Limb (tissue), 2 donors: ENCODE data around the gene CYP2C18.
"Not testable (repeated sequence)": the region's sequence is repeated elsewhere in the genome, so short reads cannot be mapped to it uniquely, and the experiment has no call there.

Source experiments
- DNase-seq, 2 donors: peaks; one replicate each; pipeline ENCODE4 v3.0.0-alpha.2; 2016; ENCODE audit errors: extremely low spot score in 2 of 2

Gene CYP2C18

GRCh38 chr10:94747137-94747536 is 63.6 kb downstream of the CYP2C18 start:
- DNase-seq = no peak

GRCh38 chr10:94747838-94748237 is 64.3 kb downstream of the CYP2C18 start:
- no peak for DNase-seq

DNA sequence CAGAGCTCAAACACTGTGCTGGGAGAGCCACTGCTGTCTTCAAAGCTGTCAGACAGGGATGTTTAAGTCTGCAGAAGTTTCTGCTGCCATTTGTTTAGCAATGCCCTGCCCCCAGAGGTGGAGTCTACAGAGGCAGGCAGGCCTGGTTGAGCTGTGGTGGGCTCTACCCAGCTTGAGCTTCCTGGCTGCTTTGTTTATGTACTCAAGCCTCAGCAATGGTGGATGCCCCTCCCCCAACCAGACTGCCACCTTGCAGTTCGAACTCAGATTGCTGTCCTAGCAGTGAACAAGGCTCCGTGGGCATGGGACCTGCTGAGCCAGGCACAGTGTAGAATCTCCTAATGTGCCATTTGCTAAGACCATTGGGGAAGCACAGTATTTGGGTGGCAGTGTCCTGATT is 74.4 kb downstream of the CYP2C18 start:
- DNase-seq = no peak

- no peak for DNase-seq
Measured at GRCh38 chr10:94760586-94761178, 77.2 kb downstream of the CYP2C18 start.

GRCh38 chr10:94762393-94762792 is 78.9 kb downstream of the CYP2C18 start, which contains the start of gene CYP2C19:
Gene CYP2C19, plus strand, starts transcription at chr10:94762681. Its CDS starts 25 bp downstream, at chr10:94762706.
- no peak for DNase-seq

- DNase-seq = not testable (repeated sequence)
Measured at GRCh38 chr10:94775425-94775824, 91.9 kb downstream of the CYP2C18 start.

DNA sequence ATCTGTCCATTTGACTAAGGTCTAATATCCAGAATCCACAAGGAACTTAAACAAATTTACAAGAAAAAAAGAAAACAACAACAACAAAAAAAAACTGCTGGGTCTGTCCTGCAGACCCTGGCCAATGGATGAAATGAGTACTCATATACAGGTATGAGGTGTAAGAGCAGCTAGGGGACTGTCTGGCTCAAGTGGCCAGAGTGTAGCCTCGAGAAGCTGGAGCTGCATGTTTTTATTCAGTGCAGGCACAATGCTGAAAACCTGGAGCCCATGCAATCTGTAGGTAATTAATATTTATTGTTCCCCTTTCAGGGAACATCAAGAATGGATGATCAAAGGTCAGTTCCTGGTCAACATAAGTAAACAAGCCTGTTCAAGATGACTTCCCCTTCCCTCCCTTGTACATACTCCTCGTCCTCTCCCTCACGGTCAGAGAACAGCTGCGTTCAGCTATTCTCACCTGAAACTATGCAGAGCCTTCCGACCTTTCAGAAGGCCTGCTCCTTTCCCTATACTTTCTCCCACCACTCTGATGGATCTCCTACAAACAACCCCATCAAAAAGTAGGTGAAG is 94.4 kb downstream of the CYP2C18 start:
- no peak for DNase-seq

DNA sequence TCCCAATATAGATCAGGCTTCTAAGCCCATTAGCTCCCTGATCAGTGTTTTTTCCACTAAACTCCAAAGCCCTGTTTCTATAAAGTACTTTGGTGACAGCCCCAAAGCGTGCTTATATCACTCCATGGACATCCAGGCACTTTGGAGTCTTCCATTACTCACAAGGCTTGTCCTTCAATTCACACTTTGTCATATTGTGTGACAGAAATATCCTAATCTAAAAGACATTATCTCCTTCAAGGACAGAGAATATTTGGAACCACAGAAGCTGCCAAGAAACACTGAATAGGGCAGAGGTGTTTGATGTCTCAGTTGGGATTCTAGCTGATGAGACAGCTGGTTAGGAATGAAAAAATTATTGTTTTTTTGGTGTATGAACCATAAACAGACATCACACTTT is 97.3 kb downstream of the CYP2C18 start:
- DNase-seq = no peak

DNA sequence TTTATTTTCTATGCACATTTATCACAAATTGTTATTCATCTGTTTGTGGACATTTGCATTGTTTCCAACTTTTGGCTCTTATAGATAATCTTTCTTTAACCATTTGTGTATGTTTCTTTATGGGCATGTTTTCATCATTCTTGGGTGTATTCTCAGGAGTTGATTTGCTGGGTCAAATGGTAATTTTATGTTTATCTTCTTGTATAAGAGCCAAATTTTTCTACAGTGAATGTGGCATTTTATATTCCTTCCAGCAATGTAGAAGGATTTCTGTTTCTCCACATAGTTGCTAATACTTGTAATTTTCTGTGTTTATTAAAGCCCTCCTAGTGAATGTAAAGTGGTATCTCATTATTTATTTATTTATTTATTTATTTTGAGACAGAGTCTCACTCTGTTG is 100.7 kb downstream of the CYP2C18 start:
- no peak for DNase-seq

DNA sequence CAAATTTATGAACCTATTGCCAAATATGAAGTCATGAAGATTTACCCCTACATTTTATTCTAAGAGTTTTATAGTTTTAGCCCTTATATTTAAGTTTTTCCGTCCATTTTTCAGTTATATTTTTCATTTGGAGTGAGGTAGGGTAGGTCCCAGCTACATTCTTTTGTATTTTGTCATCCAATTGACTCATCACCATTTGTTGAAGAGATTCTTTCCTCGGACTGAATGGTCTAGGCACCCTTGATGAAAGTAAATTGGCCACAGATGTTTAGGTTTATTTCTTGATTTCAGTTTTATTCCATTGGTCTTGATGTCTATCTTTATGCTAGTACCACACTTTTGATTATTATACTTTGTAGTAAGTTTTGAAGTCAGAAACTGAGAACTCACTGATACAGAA is 101.7 kb downstream of the CYP2C18 start:
- DNase-seq = no peak
